EL (cell line): Measurements from ENCODE around the gene OSBPL10.
"Not testable (repeated sequence)": the region's sequence is repeated elsewhere in the genome, so short reads cannot be mapped to it uniquely, and the experiment has no call there.

Experiments
- DNase-seq: peaks from one replicate; pipeline ENCODE4 v3.0.0-alpha.2; 2016

OSBPL10 gene

DNA sequence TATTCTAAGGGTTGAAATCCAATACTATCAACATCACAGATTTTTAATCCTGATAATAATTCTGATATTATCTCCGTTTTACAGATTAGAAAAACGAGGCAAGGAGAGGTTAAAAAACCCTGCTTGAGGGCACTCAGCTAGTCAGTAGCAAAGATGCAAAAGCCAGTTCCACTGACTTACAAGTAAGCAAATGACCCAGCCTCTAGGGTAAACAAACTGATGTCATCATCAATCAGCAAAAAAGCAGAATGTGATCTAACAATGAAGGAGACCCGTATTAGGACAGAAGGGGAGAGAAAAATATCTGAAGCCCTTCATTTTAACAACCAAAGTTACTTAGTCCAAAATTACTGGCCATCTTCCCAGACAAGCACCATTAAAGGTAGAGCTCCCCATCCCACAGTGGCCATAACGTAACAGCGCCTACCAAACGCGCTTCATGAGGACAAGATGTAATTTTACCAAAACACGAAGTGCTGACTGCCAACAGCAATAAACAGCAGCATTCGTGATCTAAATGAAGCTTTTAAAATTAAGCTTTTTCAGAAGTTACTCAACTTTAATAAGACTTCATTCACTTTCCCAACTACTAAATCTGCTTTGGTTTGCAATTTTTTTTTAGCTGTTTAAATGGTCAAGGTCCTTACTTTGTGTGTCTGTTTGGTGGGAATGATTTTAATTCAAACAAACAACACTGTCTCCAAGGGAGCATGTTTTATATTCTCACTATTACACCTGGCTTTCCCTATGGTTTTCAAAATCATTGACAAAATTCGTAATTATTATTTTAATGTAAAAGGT, 176.6 kb downstream of the OSBPL10 start:
- no peak for DNase-seq

DNA sequence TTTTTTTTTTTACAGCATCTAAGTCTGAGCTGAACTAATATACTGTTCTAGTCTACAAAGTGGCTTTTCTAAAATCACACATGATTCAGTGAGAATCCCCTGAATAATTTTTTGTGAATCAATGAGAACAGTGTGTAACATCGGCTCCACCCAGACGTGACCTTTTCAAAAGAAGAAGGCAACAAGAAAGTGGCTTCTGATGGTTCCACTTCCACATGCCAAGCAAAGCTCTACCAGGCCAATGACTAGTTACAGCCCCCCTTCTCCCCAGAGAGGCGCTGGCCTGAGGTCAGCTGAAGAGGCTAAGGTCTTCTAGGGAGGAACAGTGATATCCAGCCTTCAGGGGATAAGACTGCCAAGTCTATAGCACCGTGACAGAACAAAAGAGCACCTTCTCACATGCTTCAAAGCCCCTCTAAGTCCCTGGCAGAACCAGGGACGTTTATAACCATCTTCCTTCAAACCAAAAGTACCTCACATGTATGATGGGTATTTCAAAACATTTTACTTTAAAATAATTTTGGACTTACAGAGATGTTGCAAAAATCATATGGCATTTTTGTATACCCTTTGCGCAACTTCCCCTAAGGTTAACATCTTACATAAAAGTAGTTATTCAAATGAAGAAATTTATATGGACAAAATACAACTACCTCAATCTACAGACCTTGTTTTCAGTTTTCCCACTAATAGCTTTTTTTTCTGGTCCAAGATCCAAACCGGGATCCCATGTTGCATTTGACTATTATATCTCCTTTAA, 177.9 kb downstream of the OSBPL10 start:
- no peak for DNase-seq

DNA sequence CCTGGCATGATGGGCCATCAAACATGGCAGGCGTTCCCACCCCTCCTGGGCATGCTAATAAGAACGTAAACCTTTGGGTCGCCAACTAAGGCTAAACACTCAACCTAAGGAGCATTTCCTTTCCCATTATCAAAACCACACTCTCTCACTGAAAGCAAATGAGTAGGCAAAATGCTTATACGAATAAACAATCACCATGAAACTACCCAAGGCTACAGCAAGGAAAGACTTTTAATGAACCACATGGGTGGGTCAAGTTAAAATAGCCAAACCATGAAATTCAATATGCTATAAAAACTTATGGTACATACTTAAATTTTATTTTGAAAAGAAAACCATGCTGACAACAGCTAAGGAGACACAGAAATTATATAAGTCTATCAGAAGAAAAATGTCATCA, 180.6 kb downstream of the OSBPL10 start:
- no peak for DNase-seq

DNA sequence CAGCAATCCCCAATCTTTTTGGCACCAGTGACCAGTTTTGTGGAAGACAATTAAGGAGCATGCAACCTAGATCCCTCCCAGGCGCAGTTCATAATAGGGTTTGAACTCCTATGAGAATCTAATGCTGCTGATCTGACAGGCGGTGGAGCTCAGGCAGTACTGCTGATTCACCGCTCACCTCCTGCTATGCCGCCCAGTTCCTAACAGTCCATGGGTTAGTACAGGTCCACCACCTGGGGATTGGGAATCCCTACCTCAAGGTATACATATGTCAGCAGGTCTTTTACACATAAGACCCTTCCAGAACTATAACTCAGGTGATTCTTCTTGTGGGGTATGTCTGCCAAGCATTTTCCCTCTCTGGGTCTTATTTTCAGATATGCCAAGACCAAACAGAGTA, 182.2 kb downstream of the OSBPL10 start:
- no peak for DNase-seq

DNA sequence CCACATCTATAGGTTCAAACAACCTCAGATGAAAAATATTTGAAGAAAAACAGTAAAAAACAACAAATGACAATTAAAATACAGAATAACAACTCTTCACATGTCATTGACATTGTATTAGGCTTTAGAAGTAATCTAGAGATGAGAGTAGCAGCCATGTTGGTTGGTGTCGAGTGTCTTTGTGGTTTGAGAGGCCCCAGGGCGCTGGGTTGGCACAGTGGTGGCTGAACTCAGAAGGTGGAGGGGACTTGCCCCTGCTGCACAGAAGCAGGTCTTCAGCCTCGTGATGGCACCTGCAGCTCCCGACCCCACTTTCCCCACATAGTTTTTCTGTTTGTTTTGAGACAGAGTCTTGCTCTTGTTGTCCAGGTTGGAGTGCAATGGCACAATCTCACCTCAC, 187.2 kb downstream of the OSBPL10 start:
- DNase-seq: no peak

DNA sequence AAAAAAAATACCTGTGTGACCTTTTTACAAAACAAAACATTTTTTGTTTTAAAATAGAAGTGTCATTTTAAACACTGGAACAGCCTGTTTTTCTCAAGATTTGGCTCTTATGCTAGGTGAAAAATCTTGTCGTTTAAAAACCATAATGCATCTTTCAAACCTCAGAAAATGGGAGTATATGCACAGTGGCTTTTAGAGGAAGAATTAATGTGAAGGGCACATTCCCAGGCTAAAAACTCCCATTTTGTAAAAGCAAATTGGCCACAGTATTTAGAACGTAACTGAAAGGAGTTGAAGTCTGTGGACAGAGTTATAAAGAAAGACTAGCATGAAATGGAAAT, 190.0 kb downstream of the OSBPL10 start:
- no peak for DNase-seq

DNA sequence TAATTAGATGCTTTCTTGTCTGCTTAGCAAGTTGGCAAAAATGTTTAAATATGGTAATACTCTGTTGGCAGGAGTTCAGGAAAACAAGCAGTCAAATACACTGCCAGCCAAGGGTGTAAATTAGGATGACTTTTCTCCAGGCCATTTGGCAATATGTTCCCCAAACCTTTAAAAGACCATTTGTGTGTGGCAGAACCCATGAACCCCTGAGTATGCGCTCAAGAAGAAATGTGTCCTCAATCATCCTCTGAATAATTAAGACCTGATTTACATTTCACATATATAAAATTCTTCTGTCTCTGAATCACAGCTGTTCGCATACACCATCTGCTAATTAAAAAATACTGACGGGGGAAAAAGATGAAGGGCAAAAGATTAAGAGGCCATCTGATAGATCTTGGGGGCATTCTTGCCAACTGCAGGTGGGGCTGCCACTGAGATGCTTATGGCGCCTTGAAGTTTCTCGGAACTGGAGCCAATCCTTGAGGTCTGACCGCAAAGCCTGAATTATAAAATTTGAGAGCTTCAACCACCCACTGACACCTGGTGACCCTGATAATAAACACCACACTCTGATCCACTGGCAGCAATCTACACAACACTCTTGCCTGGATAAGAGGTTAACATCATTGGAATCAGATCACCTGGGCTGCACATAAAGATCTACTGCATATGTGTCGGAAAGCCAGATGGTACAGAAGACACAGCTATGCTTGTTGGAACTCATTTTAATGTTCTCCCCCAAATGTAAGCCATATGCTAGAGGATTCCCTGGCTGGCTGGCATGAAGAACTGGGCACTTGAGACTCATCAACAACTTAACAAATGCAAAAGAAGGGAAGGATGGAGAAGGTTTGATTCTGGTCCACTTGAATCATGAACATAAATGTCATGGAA, 190.6 kb downstream of the OSBPL10 start:
- DNase-seq: no peak

DNA sequence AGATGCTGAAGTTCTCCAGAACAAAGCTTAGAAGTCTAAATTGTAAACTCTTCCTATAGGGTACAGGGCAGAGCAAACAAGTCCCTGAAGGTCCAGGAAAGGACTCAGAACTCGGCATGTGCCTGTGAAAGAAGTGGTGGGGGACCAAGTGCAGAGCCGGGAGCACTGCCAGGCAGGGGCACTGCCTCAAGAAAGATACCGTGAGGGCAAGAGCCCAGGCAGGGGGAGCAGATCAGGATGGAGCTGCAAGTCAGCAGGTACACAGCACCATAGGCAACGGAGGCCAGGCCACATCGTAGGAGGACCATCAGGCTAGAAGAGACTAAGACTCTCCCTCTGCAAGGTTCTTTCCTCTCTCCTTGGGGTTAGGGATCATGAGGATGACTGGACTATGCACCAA, 191.6 kb downstream of the OSBPL10 start:
- no peak for DNase-seq

DNA sequence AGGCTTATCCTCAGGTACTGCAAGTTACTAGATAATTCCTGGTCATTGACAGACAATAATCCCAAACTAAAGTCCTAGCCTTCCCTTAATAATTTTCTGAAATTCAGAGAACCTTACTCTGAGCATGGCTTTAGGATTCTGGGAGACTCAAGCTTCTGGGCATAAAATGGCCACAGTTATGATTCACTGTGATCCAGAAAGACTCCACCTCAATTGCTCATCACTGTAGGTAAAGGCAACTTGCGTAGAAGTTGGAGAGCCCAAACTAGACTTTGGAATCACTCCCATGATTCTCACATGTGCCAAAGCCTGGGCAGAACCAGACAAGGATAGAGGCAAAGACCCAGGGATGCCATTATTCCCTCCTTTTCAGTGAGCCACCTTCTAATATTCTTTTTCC, 195.3 kb downstream of the OSBPL10 start:
- no peak for DNase-seq

DNA sequence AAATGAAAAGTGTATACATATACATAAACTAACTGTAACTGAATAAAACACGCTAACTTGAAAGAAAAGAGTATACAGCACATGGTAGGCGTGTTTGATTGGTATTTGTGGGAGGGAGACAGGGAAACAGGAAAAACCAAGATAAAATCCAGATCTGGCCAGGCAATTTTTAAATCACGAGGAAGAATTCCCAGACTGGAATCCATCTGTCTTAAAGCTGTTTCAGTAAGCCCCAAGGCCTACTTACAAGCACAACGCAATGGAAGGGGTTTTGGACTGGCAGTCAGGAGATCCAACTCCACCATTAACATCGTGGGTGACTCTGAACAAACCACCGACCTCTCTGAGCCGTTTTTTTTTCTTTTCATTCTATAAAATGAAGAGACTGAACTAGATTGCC, 195.8 kb downstream of the OSBPL10 start:
- DNase-seq: no peak

DNA sequence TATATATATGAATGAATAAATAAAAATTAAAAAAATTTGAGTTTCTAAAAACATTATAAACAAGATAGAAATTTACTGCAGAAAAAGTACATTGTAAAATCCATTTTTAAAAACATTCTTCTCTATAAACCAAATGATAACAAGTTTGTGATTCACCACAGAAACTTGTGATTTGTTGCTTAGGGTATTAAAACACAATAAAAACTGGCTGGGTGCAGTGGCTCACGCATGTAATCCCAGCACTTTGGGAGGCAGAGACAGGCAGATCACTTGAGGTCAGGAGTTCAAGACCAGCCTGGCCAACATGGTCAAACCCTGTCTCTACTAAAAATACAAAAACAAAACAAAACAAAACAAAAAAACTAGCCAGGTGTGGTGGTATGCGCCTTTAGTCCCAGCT, 197.2 kb downstream of the OSBPL10 start:
- DNase-seq: peak; percentile 27

DNA sequence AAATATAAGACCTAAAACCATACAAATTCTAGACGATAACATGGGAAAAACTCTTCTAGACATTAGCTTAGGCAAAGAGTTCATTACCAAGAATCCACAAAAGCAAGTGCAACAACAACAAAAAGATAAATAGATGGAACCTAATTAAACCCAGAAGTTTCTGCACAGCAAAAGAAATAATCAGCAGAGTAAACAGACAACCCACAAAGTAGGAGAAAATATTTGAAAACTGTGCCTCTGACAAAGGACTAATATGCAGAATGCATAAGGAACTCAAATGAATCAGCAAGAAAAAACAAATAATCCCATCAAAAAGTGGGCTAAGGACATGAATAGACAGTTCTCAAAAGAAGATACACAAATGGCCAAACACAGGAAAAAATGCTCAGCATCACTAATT, 198.8 kb downstream of the OSBPL10 start:
- DNase-seq: not testable (repeated sequence)

DNA sequence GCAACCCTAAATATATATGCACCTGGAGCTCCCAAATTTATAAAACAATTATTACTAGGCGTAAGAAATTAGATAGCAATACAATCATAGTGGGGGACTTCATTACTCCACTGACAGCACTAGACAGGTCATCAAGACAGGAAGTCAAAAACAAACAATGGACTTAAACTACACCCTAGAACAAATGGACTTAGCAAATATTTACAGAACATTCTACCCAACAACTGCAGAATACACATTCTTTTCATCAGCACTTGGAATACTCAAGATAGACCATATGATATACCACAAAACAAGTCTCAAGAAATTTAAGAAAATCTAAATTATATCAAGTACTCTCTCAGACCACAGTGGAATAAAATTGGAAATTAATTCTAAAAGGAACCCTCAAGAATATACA, 201.5 kb downstream of the OSBPL10 start:
- no peak for DNase-seq

DNA sequence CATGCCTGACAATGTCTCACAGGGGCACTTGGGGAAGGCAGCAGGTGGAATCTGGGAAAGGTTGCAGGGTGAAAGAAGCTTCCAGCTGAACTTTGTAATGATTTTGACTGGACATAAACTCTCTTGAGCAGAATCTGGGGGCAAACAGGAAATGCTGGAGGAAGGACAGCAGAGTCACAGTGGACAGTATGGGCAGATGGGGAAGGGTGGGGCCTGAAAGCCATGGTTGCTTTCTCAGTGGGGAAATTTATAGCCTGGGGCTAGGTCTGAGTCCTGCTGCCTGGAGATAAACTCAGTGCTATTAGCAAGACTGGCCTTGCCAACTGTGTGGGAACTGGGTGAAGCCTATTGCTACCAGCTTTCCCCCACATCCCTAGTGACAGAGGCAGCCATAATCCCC, 203.2 kb downstream of the OSBPL10 start:
- DNase-seq: peak; percentile 10

DNA sequence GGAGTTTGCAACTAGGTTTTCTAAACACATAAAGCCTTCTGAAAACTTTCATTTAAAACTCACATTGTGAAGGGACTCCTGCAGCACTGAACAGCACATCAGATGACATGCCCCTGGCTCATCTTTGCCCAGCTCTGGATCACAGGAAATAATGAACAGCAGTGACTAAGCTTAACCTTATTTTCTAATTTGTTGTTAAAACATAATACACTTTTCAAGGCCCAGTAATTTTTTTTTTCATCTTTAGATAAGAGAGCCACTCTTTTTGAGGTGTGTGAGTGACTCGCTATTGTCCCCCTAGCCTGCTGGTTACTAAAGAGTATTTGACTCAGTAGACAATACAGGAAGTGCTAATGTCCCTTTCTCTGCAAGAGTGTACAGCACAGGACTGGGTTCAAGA, 204.0 kb downstream of the OSBPL10 start:
- DNase-seq: no peak

DNA sequence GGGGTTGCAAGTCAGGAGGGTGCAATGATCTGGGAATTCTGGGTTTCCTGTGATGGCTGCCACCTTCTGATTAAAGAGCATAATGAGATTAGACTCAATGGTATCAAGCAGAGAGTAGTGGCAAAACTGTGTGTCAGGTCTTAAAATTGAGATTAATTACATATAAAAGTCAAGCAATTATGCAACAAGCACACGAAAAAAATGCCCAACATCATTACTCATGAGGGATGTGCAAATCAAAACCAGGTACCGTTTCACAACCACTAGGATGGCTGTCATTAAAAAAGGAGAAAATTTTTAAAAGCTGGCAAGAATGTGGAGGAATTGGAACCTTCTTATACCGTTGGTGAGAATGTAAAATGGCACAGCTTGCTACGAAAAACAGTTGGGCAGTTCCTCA, 205.0 kb downstream of the OSBPL10 start:
- DNase-seq: no peak

DNA sequence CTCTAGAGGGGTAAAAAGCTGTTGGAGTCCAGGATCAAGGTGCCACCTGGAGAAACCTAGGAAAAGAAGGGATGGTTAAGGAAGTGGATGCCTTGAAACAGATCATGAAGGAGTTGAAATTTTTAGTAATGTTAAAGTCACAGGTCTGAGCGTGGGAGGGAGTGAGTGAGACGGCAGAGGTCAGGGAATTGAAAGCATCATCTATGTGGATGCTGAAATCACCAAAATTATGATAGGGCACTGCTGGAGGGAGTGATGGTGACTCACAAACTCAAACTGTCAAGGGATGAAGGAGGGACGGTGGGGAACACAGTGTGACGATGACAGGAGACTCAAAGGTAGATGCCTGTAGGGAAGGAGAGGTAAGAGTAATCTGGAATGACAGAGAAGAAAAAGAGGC, 205.7 kb downstream of the OSBPL10 start:
- DNase-seq: no peak

DNA sequence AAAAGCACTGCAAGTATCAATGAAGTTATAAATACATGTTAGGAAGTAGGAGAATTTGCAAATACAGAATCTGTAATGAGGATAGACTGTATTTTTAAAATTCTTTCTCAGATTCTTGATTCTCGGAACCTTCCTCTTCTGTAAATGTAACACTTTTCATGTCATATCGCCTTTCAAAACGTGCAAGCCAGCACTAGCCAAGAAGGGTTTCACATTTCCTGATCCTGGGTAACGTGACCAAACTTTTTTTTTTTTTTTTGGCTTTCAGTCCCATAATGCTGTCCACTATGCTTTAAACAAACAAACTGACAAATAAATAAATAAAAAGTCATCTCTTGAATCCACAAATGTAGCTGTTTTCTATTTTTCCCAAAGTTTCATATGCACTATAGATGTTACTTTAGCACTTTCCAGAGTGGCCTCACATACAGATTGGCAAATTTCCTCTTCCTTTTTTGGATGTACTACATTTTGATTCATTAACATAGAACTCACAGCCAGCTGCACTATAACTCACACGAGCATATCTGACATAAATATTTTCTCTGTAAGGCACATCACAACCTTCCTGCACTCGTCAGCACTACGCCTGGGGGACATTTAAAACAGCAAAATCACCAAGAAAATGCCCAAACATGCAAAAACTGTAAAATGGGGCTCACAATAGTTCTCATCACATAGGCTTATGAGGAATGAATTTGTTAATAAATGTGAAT, 208.1 kb downstream of the OSBPL10 start:
- DNase-seq: no peak

DNA sequence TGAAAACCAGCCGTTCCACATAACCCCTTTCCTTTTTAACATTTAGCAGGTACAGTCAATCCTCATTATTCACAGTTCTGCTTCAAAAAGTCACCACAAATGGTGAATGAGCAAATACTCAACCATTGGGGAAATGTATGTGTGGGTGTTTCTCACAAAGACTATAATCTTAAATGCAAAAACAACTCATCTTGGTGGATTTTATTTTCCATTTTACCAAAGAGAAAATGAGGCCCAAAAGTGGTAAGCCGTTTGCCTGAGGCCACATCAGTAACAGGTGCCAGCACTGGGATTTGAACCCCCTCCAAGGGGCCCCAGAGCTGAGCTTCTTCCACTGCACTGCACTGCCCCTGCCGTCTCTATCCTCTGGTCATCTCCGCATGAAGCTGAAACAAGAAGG, 208.8 kb downstream of the OSBPL10 start:
- DNase-seq: no peak

DNA sequence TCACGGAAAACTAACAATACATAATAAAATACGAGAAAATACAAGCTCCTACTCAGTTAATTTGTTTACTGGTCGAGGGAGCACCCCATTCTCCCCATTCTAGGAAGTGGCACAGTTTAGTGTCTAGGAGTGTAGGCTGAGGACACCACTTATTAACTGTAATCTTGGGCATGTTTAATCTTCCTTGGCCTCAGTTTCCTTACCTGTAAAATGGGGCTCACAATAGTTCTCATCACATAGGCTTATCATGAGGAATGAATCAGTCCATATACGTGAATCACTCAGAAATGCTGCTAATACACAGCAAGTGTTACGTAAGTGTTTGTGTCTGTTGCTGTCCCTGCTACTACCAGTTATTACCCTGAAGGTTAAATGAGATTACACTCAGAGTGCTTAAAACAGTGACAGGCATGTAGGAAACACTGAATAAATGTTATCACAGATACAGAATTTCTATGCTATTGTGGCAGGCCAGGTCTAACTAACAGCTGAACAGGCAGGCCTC, 210.2 kb downstream of the OSBPL10 start:
- DNase-seq: no peak

DNA sequence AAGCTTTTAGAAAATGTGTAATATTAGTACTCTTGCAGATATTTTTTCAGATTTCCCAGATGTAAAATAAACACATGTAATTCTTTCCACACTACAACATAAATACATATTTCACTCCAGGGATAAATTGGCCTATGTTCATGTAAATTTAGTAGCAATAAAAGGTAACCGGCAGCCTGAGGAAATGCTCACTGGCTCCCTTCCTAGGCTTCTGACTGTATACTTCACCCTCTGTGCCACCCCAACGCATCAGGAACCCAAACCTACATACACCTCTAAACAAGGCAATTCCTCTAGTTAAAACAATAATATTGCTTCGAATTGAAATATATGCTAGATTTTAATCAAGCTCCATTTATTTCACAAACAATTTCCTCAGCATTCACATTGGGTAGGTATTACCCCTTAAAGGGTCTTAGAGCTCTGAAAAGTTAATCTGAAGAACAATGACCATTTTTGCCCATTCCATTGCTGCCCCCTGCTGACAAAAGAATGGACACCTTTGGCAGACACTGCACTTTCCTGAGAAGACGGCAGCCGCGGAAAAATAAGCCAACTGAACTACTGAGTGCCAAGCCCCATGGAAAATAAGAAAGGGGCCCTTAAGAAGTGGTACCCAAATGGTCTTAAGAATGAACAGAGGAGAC, 212.5 kb downstream of the OSBPL10 start:
- DNase-seq: peak; percentile 51

DNA sequence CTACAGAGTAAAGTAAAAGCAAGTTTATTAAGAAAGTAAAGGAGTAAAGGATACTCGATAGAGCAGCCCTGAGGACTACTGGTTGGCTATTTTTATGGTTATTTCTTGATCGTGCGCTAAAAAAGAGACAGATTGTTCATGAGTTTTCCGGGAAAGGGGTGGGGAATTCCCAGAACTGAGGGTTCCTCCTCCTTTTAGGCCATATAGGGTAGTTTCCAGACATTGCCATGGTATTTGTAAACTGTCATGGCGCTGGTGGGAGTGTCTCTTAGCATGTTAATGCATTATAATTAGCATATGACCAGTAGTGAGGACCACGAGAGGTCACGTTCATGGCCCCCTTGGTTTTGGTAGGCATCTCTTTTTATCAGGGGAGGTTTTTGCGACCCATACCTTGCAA, 213.1 kb downstream of the OSBPL10 start:
- no peak for DNase-seq
